Measurements from ENCODE around the gene SETD6.

DNA sequence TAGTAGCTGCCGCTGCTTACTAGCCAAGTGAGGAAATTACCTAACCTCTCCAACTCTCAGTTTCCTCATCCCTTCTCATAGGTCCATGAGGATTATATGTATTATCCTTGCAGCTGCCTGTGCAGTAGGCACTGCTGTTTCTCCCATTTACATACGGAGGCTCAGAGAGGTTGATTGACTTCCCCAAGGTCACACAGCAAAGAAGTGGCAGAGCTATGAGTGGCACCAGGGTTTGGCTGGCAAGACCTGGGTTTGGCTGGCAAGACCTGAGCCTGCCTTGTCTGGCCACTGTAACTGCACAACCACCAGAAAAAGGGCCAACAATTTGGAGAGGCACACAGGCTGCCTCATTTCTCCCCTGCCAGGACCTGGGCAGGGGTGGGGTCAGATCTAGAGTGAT is 17.8 kb upstream of the SETD6 start:
- TF ChIP-seq JUN (IDR thresholded peaks at IDR 0.05) (no peak), MYC (IDR thresholded peaks at IDR 0.05; ENCODE audit: borderline replicate concordance, low read length) (no peak), SREBF2 (IDR thresholded peaks at IDR 0.05) (no peak), BHLHE40 (IDR thresholded peaks at IDR 0.05; ENCODE audit: low read depth, low read length) (no peak), KDM1A (IDR thresholded peaks at IDR 0.05; ENCODE audit: low read depth) (peak; percentile 66; the same call in 1 of the 2 replicates), FOSL2 (IDR thresholded peaks at IDR 0.05) (no peak), FOSL2 (CRISPR knock-in tag; IDR thresholded peaks at IDR 0.05) (no peak), HOXA7 (CRISPR knock-in tag; IDR thresholded peaks at IDR 0.05) (no peak), ZC3H11A (IDR thresholded peaks at IDR 0.05) (no peak), POLR2AphosphoS2 (conservative IDR thresholded peaks at IDR 0.05; ENCODE audit: low read length) (no peak), EP300 (IDR thresholded peaks at IDR 0.05) (no peak), RCOR1 (IDR thresholded peaks at IDR 0.05; ENCODE audit: low read depth, low read length) (no peak)
- TF ChIP-seq, protein P1, sequence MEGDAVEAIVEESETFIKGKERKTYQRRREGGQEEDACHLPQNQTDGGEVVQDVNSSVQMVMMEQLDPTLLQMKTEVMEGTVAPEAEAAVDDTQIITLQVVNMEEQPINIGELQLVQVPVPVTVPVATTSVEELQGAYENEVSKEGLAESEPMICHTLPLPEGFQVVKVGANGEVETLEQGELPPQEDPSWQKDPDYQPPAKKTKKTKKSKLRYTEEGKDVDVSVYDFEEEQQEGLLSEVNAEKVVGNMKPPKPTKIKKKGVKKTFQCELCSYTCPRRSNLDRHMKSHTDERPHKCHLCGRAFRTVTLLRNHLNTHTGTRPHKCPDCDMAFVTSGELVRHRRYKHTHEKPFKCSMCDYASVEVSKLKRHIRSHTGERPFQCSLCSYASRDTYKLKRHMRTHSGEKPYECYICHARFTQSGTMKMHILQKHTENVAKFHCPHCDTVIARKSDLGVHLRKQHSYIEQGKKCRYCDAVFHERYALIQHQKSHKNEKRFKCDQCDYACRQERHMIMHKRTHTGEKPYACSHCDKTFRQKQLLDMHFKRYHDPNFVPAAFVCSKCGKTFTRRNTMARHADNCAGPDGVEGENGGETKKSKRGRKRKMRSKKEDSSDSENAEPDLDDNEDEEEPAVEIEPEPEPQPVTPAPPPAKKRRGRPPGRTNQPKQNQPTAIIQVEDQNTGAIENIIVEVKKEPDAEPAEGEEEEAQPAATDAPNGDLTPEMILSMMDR (IDR thresholded peaks at IDR 0.05): no peak
- TF ChIP-seq, protein P2, sequence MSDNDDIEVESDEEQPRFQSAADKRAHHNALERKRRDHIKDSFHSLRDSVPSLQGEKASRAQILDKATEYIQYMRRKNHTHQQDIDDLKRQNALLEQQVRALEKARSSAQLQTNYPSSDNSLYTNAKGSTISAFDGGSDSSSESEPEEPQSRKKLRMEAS (IDR thresholded peaks at IDR 0.05): no peak
- TF ChIP-seq, protein P3, sequence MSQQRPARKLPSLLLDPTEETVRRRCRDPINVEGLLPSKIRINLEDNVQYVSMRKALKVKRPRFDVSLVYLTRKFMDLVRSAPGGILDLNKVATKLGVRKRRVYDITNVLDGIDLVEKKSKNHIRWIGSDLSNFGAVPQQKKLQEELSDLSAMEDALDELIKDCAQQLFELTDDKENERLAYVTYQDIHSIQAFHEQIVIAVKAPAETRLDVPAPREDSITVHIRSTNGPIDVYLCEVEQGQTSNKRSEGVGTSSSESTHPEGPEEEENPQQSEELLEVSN (IDR thresholded peaks at IDR 0.05; ENCODE audit: borderline replicate concordance, low read depth): no peak

Data from A549 (cell line).